CD14-positive monocyte (primary cell): ENCODE measurements around the gene AHSG. TPM values are rescaled to one million over a fixed set of nuclear protein-coding genes. Genes with fewer than 3 reads are reported as not detected.

Experiments
- DNase-seq, 3 donors: peaks; one replicate each; pipeline ENCODE4 v3.0.0-alpha.2; 2011 to 2022
- H2AFZ ChIP-seq: 2 replicates; pipeline ENCODE4 v1.6.0; 2012; ENCODE audit warnings: mild to moderate bottlenecking, low read depth, low read length, inconsistent platforms; ENCODE audit not compliant: insufficient read depth, poor library complexity, severe bottlenecking
- H3K27ac ChIP-seq, 2 donors: 1 replicate in 1 of 2; 2 replicates in 1 of 2; pipeline ENCODE4 v1.5.1; 2012 to 2013; ENCODE audit warnings: low read length in 2 of 2, control low read depth in 1 of 2, inconsistent platforms in 1 of 2, low read depth in 1 of 2, mild to moderate bottlenecking in 1 of 2
- H3K27me3 ChIP-seq, 2 donors: one replicate each; pipeline versions ENCODE4 v1.6.0 to v1.6.1; 2011 to 2013; ENCODE audit warnings: low read length in 2 of 2; ENCODE audit not compliant: control insufficient read depth in 2 of 2, insufficient read depth in 2 of 2
- H3K36me3 ChIP-seq, 2 donors: replicated peaks in 1 of 2; 1 replicate in 1 of 2; 2 replicates in 1 of 2; pipeline versions ENCODE4 v1.5.1 to v1.6.1; 2012 to 2013; ENCODE audit warnings: low read length in 2 of 2, control low read depth in 1 of 2, inconsistent platforms in 1 of 2, mild to moderate bottlenecking in 1 of 2; ENCODE audit not compliant: insufficient read depth in 2 of 2, control insufficient read depth in 1 of 2
- H3K4me1 ChIP-seq, 2 donors: 1 replicate in 1 of 2; 2 replicates in 1 of 2; pipeline versions ENCODE4 v1.5.1 to v1.6.1; 2012 to 2013; ENCODE audit warnings: low read length in 2 of 2, control low read depth in 1 of 2, inconsistent platforms in 1 of 2, mild to moderate bottlenecking in 1 of 2, moderate library complexity in 1 of 2; ENCODE audit not compliant: insufficient read depth in 2 of 2, control insufficient read depth in 1 of 2
- H3K4me2 ChIP-seq: replicated peaks from 2 replicates; pipeline ENCODE3; 2012; ENCODE audit warnings: low read length, moderate library complexity, mild to moderate bottlenecking; ENCODE audit not compliant: poor library complexity, severe bottlenecking; ENCODE audit errors: extremely low read depth
- H3K4me3 ChIP-seq, 3 experiments: fragments of 200-600 bp in 1 of 3; sonication (generic) in 1 of 3; replicated peaks in 1 of 3; 1 replicate in 2 of 3; 2 replicates in 1 of 3; pipeline ENCODE4 v1.5.1; 2011 to 2013; ENCODE audit warnings: low read length in 3 of 3, mild to moderate bottlenecking in 3 of 3, control low read depth in 2 of 3, low read depth in 2 of 3, inconsistent platforms in 1 of 3, moderate library complexity in 1 of 3
- H3K79me2 ChIP-seq: 2 replicates; pipeline ENCODE4 v1.6.0; 2012; ENCODE audit warnings: mild to moderate bottlenecking, control low read depth, inconsistent platforms, low read length, moderate library complexity; ENCODE audit not compliant: insufficient read depth
- H3K9ac ChIP-seq: 2 replicates; pipeline ENCODE4 v1.6.0; 2017; ENCODE audit warnings: low read length, mild to moderate bottlenecking; ENCODE audit not compliant: insufficient read depth, poor library complexity, severe bottlenecking
- H3K9me3 ChIP-seq, 2 donors: replicated peaks in 1 of 2; 1 replicate in 1 of 2; 2 replicates in 1 of 2; pipeline versions ENCODE4 v1.5.1 to v1.6.1; 2012 to 2013; ENCODE audit warnings: low read length in 2 of 2, control low read depth in 1 of 2; ENCODE audit not compliant: control insufficient read depth in 1 of 2, insufficient read depth in 1 of 2
- H4K20me1 ChIP-seq: 2 replicates; pipeline ENCODE4 v1.6.0; 2012; ENCODE audit warnings: mild to moderate bottlenecking, low read length, control low read depth, moderate library complexity; ENCODE audit not compliant: insufficient read depth
- H3K27ac Mint-ChIP-seq, 7 donors: one replicate each; pipeline ENCODE4 v1.8.0; 2020; ENCODE audit warnings: mild to moderate bottlenecking in 7 of 7, mixed read lengths in 7 of 7, moderate library complexity in 6 of 7, inconsistent platforms in 2 of 7
- H3K27me3 Mint-ChIP-seq, 3 donors: one replicate each; pipeline ENCODE4 v1.8.0; 2021 to 2022; ENCODE audit warnings: low read depth in 3 of 3, mild to moderate bottlenecking in 3 of 3, mixed read lengths in 3 of 3, moderate library complexity in 3 of 3, inconsistent platforms in 1 of 3
- H3K36me3 Mint-ChIP-seq, 2 donors: one replicate each; pipeline ENCODE4 v1.8.0; 2020; ENCODE audit warnings: mixed read lengths in 2 of 2, inconsistent platforms in 1 of 2, mild to moderate bottlenecking in 1 of 2
- H3K4me1 Mint-ChIP-seq: one replicate; pipeline ENCODE4 v1.8.0; 2020; ENCODE audit warnings: mild to moderate bottlenecking, mixed read lengths
- H3K4me3 Mint-ChIP-seq, 2 donors: one replicate each; pipeline ENCODE4 v1.8.0; 2020; ENCODE audit warnings: mild to moderate bottlenecking in 2 of 2, mixed read lengths in 2 of 2, moderate library complexity in 1 of 2
- H3K9me3 Mint-ChIP-seq, 7 donors: one replicate each; pipeline ENCODE4 v1.8.0; 2020 to 2022; ENCODE audit warnings: mixed read lengths in 7 of 7, mild to moderate bottlenecking in 6 of 7, moderate library complexity in 6 of 7, inconsistent platforms in 2 of 7
- CTCF ChIP-seq: fragments of 200-600 bp; IDR thresholded peaks from one replicate; pipeline ENCODE4 v1.8.0; 2022; ENCODE audit warnings: antibody characterized with exemption, mild to moderate bottlenecking
- WGBS: methylation state at CpG from one replicate; pipeline ENCODE4 v1.1.5; 2013; ENCODE audit warnings: missing lambda C conversion rate; ENCODE audit not compliant: insufficient coverage; 5-methylcytosine and 5-hydroxymethylcytosine counted together
- intact Hi-C, 2 donors: fragments of 100-400 bp; cut with micrococcal nuclease; formaldehyde crosslinking; loops; one replicate each; pipeline versions ENCODE4 v1.15.0 to v1.15.1; 2023
- polyA plus RNA-seq, 3 donors: library from polyadenylated mRNA; depleted of rRNA in 1 of 3; unstranded in 2 of 3; stranded (reverse) in 1 of 3; fragments of 300-500 nt in 2 of 3; fragments of >200 nt in 1 of 3; fragmentation: Illumina TruSeq in 2 of 3; gene quantifications; 1 replicate in 2 of 3; 2 replicates in 1 of 3; pipeline ENCODE4 v1.2.3, GENCODE V29; 2012 to 2021

AHSG gene
- polyA plus RNA-seq, 3 donors: not detected

GRCh38 chr3:186603159-186603558, 9.7 kb upstream of the AHSG start:
- no peak for TF ChIP-seq CTCF
- H3K4me3 ChIP-seq: no peak overlapping the region
- WGBS: no CpG with 5 or more reads among the region's 7 CpGs
- no peaks in the 10 kb centered on the region for H3K4me1 Mint-ChIP-seq
- H4K20me1 ChIP-seq: no peaks in the 10 kb centered on the region
- no peaks in the 10 kb centered on the region for H3K9me3 ChIP-seq
- H3K9me3 Mint-ChIP-seq: peaks cover 0 to 3% (median 1%) of the 10 kb centered on the region in 7 donors
- H3K27ac Mint-ChIP-seq: peak overlapping the region in 2 of 7 donors; percentile 0 to 32
- H2AFZ ChIP-seq: no peak overlapping the region
- H3K9ac ChIP-seq: no peak overlapping the region
- no peaks in the 10 kb centered on the region for H3K36me3 Mint-ChIP-seq
- DNase-seq: no peak
- no peaks in the 10 kb centered on the region for H3K27me3 ChIP-seq
- H3K27ac ChIP-seq: no peak overlapping the region
- no peaks in the 10 kb centered on the region for H3K79me2 ChIP-seq
- peaks cover 0 to 7% (median 4%) of the 10 kb centered on the region in 3 donors for H3K27me3 Mint-ChIP-seq
- H3K4me1 ChIP-seq: no peaks in the 10 kb centered on the region
- no peak overlapping the region for H3K4me3 Mint-ChIP-seq
- intact Hi-C loops: no loop called here
- no peak overlapping the region for H3K4me2 ChIP-seq
- H3K36me3 ChIP-seq: no peaks in the 10 kb centered on the region

GRCh38 chr3:186605078-186605477, 7.8 kb upstream of the AHSG start:
- H3K9me3 ChIP-seq: no peaks in the 10 kb centered on the region
- TF ChIP-seq CTCF: no peak
- Mint-ChIP-seq H3K27me3 (peaks cover 1 to 7% (median 1%) of the 10 kb centered on the region in 3 donors), H3K36me3 (no peaks in the 10 kb centered on the region), H3K4me3 (no peak overlapping the region), H3K27ac (no peak overlapping the region), H3K9me3 (peaks cover 0 to 5% (median 0%) of the 10 kb centered on the region in 7 donors), H3K4me1 (no peaks in the 10 kb centered on the region)
- no peak overlapping the region for H3K4me2 ChIP-seq
- H3K79me2 ChIP-seq: no peaks in the 10 kb centered on the region
- H3K9ac ChIP-seq: no peak overlapping the region
- no peak overlapping the region for H3K4me3 ChIP-seq
- no peaks in the 10 kb centered on the region for H3K27me3 ChIP-seq
- no peaks in the 10 kb centered on the region for H3K4me1 ChIP-seq
- no peaks in the 10 kb centered on the region for H4K20me1 ChIP-seq
- no peak overlapping the region for H2AFZ ChIP-seq
- intact Hi-C loops: no loop called here
- no peak for DNase-seq
- no peak overlapping the region for H3K27ac ChIP-seq
- H3K36me3 ChIP-seq: no peaks in the 10 kb centered on the region
